MM.1S (cell line): Measurements from ENCODE around the gene ODF2.

Experiments used
- DNase-seq: peaks from one replicate; pipeline ENCODE4 v3.0.0-alpha.2; 2015
- H2AFZ ChIP-seq: fragments of 300-600 bp; sonication (generic); 2 replicates; pipeline ENCODE4 v1.6.0; 2016; ENCODE audit warnings: antibody characterized with exemption, low read length
- H3F3A ChIP-seq: fragments of 300-600 bp; sonication (generic); 2 replicates; pipeline ENCODE4 v1.6.1; 2016; ENCODE audit warnings: mild to moderate bottlenecking, antibody characterized with exemption, low read length, moderate library complexity, mixed read lengths; ENCODE audit not compliant: insufficient read depth
- H3K27ac ChIP-seq: fragments of 300-600 bp; sonication (generic); 2 replicates; pipeline ENCODE4 v1.5.1; 2016; ENCODE audit warnings: mild to moderate bottlenecking, low read length
- H3K27me3 ChIP-seq: fragments of 300-600 bp; sonication (generic); replicated peaks from 2 replicates; pipeline ENCODE4 v1.6.0; 2016; ENCODE audit warnings: low read length; ENCODE audit not compliant: insufficient read depth
- H3K36me3 ChIP-seq: fragments of 300-600 bp; sonication (generic); replicated peaks from 2 replicates; pipeline ENCODE4 v1.6.1; 2016; ENCODE audit warnings: mild to moderate bottlenecking, low read length, mixed read lengths; ENCODE audit not compliant: insufficient read depth
- H3K4me1 ChIP-seq: fragments of 300-600 bp; sonication (generic); 2 replicates; pipeline ENCODE4 v1.6.1; 2016; ENCODE audit warnings: low read length, mixed read lengths
- H3K4me2 ChIP-seq: fragments of 300-600 bp; sonication (generic); 2 replicates; pipeline ENCODE4 v1.6.0; 2016; ENCODE audit warnings: low read depth, low read length
- H3K4me3 ChIP-seq: fragments of 300-600 bp; sonication (generic); 2 replicates; pipeline ENCODE4 v1.5.1; 2016; ENCODE audit warnings: low read length, mixed read lengths
- H3K79me2 ChIP-seq: fragments of 300-600 bp; sonication (generic); 2 replicates; pipeline ENCODE4 v1.6.1; 2016; ENCODE audit warnings: mixed run types, low read length, mixed read lengths
- H3K9ac ChIP-seq: fragments of 300-600 bp; sonication (generic); 2 replicates; pipeline ENCODE4 v1.6.1; 2016; ENCODE audit warnings: low read length, mixed read lengths
- H3K9me2 ChIP-seq: fragments of 300-600 bp; sonication (generic); replicated peaks from 2 replicates; pipeline ENCODE4 v1.6.1; 2016; ENCODE audit warnings: mild to moderate bottlenecking, low read length, mixed read lengths; ENCODE audit not compliant: insufficient read depth
- H3K9me3 ChIP-seq: fragments of 300-600 bp; sonication (generic); replicated peaks from 2 replicates; pipeline ENCODE4 v1.6.1; 2016; ENCODE audit warnings: mild to moderate bottlenecking, low read length, mixed read lengths; ENCODE audit not compliant: insufficient read depth
- H4K20me1 ChIP-seq: fragments of 300-600 bp; sonication (generic); 2 replicates; pipeline ENCODE4 v1.6.1; 2016; ENCODE audit warnings: mild to moderate bottlenecking, low read length, moderate library complexity, mixed read lengths; ENCODE audit not compliant: insufficient read depth
- EZH2 ChIP-seq: fragments of 300-600 bp; sonication (generic); optimal IDR thresholded peaks from 2 replicates; pipeline ENCODE3; 2017; ENCODE audit warnings: low read depth, mild to moderate bottlenecking, antibody characterized with exemption, low read length, mixed read lengths
- EZH2phosphoT487 ChIP-seq: fragments of 300-600 bp; sonication (generic); IDR thresholded peaks from 2 replicates; pipeline ENCODE4 v1.6.1; 2018; ENCODE audit warnings: antibody characterized with exemption, low read length
- TF ChIP-seq, protein P1 (sequence below): fragments of 300-600 bp; sonication (generic); IDR thresholded peaks from 2 replicates; pipeline ENCODE4 v1.5.1; 2016; ENCODE audit warnings: antibody characterized with exemption, low read length, mixed read lengths

The ODF2 gene

GRCh38 chr9:128428644-128429512 is 26.9 kb upstream of the ODF2 start:
- no peaks in the 10 kb centered on the region for H3K4me1 ChIP-seq
- no peak for TF ChIP-seq EZH2phosphoT487
- no peak for TF ChIP-seq EZH2
- TF ChIP-seq, protein P1, sequence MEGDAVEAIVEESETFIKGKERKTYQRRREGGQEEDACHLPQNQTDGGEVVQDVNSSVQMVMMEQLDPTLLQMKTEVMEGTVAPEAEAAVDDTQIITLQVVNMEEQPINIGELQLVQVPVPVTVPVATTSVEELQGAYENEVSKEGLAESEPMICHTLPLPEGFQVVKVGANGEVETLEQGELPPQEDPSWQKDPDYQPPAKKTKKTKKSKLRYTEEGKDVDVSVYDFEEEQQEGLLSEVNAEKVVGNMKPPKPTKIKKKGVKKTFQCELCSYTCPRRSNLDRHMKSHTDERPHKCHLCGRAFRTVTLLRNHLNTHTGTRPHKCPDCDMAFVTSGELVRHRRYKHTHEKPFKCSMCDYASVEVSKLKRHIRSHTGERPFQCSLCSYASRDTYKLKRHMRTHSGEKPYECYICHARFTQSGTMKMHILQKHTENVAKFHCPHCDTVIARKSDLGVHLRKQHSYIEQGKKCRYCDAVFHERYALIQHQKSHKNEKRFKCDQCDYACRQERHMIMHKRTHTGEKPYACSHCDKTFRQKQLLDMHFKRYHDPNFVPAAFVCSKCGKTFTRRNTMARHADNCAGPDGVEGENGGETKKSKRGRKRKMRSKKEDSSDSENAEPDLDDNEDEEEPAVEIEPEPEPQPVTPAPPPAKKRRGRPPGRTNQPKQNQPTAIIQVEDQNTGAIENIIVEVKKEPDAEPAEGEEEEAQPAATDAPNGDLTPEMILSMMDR = no peak
- H3K9me2 ChIP-seq = no peaks in the 10 kb centered on the region
- no peak overlapping the region for H3K27ac ChIP-seq
- no peaks in the 10 kb centered on the region for H3K79me2 ChIP-seq
- no peaks in the 10 kb centered on the region for H3K36me3 ChIP-seq
- no peaks in the 10 kb centered on the region for H3F3A ChIP-seq
- H3K27me3 ChIP-seq = no peaks in the 10 kb centered on the region
- DNase-seq = no peak
- H3K9ac ChIP-seq = no peak overlapping the region
- H3K9me3 ChIP-seq = no peaks in the 10 kb centered on the region
- no peak overlapping the region for H3K4me2 ChIP-seq
- no peaks in the 10 kb centered on the region for H4K20me1 ChIP-seq
- H3K4me3 ChIP-seq = no peak overlapping the region
- no peak overlapping the region for H2AFZ ChIP-seq

GRCh38 chr9:128429513-128430086 is 26.2 kb upstream of the ODF2 start:
- Histone ChIP-seq H3K4me1 (no peaks in the 10 kb centered on the region), H3F3A (no peaks in the 10 kb centered on the region), H3K79me2 (no peaks in the 10 kb centered on the region), H3K36me3 (no peaks in the 10 kb centered on the region), H2AFZ (no peak overlapping the region), H3K9ac (no peak overlapping the region), H4K20me1 (no peaks in the 10 kb centered on the region), H3K27me3 (no peaks in the 10 kb centered on the region), H3K4me2 (no peak overlapping the region), H3K27ac (no peak overlapping the region), H3K9me2 (no peaks in the 10 kb centered on the region), H3K4me3 (no peak overlapping the region), H3K9me3 (no peaks in the 10 kb centered on the region)
- TF ChIP-seq EZH2phosphoT487 = no peak
- TF ChIP-seq, protein P1 = no peak
- TF ChIP-seq EZH2 = no peak
- DNase-seq = no peak

DNA sequence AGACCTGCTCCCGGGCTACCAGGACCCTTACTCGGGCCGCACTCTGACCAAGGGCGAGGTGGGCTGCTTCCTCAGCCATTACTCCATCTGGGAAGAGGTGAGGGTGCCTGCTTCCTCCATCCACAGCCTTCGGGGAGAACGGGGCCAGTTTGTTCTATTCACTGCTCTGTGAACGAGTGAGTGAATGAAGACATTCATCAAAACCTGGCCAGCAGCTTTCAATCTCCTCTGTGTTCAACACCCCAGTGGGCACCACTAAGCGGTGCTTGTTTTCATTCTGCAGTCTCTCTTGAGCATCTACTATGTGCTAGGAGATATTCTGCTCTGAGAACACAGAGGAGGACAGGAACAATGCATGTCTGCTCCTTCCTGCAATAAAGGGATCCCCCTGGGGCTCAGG is 24.6 kb upstream of the ODF2 start:
- no peak for DNase-seq
- H3K27me3 ChIP-seq = peaks cover 6% of the 10 kb centered on the region; the same call in 1 of the 2 replicates
- no peaks in the 10 kb centered on the region for H4K20me1 ChIP-seq
- no peaks in the 10 kb centered on the region for H3K9me2 ChIP-seq
- H3K79me2 ChIP-seq = no peaks in the 10 kb centered on the region
- H3K4me3 ChIP-seq = no peak overlapping the region
- no peaks in the 10 kb centered on the region for H3K4me1 ChIP-seq
- H3K27ac ChIP-seq = no peak overlapping the region
- H3K36me3 ChIP-seq = no peaks in the 10 kb centered on the region
- H3K9ac ChIP-seq = no peak overlapping the region
- H3K4me2 ChIP-seq = no peak overlapping the region
- TF ChIP-seq, protein P1 = no peak
- no peak for TF ChIP-seq EZH2phosphoT487
- TF ChIP-seq EZH2 = no peak
- no peak overlapping the region for H2AFZ ChIP-seq
- no peaks in the 10 kb centered on the region for H3F3A ChIP-seq
- no peaks in the 10 kb centered on the region for H3K9me3 ChIP-seq
